SK-N-SH (cell line): ENCODE measurements around the gene SLC10A7. TPM values are rescaled to one million over a fixed set of nuclear protein-coding genes. Genes with fewer than 3 reads are reported as not detected.

Experiments used
- CTCF ChIA-PET: fragments of 300-600, 350-600 bp; formaldehyde crosslinking; extraction: SDS; loops from one replicate; lab custom pipeline; 2021; lab: Yijun Ruan, JAX
- POLR2A ChIA-PET: fragments of 350-600 bp; sonication (Branson Sonifier 250); formaldehyde crosslinking; extraction: SDS; loops from one replicate; lab custom pipeline; 2020; ENCODE audit warnings: antibody characterized with exemption, inconsistent platforms; lab: Yijun Ruan, JAX
- DNase-seq: peaks from one replicate; pipeline ENCODE4 v3.0.0; 2012
- H2AFZ ChIP-seq: fragments of 200-600 bp; sonication (generic); 2 replicates; pipeline ENCODE4 v1.8.1; 2016; ENCODE audit warnings: antibody characterized with exemption, mild to moderate bottlenecking, low read depth
- H3F3A ChIP-seq: fragments of 200-600 bp; sonication (generic); replicated peaks from 2 replicates; pipeline ENCODE3; 2016; ENCODE audit warnings: antibody characterized with exemption, mild to moderate bottlenecking; ENCODE audit not compliant: insufficient read depth
- H3K27ac ChIP-seq, 2 experiments: fragments of 200-500 bp in 1 of 2; fragments of 200-600 bp in 1 of 2; sonication (Bioruptor generic) in 1 of 2; sonication (generic), shearing (Covaris generic) in 1 of 2; 2 replicates each; pipeline versions ENCODE4 v1.5.1 to v1.6.1; 2014 to 2016; ENCODE audit warnings: low read depth in 2 of 2, inconsistent platforms in 1 of 2, low read length in 1 of 2, mild to moderate bottlenecking in 1 of 2, mixed read lengths in 1 of 2
- H3K27me3 ChIP-seq: fragments of 200-600 bp; sonication (generic), shearing (Covaris generic); 2 replicates; pipeline ENCODE4 v1.6.1; 2016; ENCODE audit warnings: mixed run types; ENCODE audit not compliant: insufficient read depth
- H3K36me3 ChIP-seq, 2 experiments: fragments of 200-500 bp in 1 of 2; fragments of 200-600 bp in 1 of 2; sonication (Bioruptor generic) in 1 of 2; sonication (generic) in 1 of 2; replicated peaks in 1 of 2; 2 replicates each; pipeline versions ENCODE3 to v1.5.1; 2014 to 2016; ENCODE audit warnings: low read length in 1 of 2, mild to moderate bottlenecking in 1 of 2; ENCODE audit not compliant: insufficient read depth in 2 of 2, control insufficient read depth in 1 of 2
- H3K4me1 ChIP-seq, 2 experiments: fragments of 200-500 bp in 1 of 2; fragments of 200-600 bp in 1 of 2; sonication (Bioruptor generic) in 1 of 2; sonication (generic), shearing (Covaris generic) in 1 of 2; 2 replicates each; pipeline versions ENCODE4 v1.5.1 to v1.6.1; 2014 to 2016; ENCODE audit warnings: low read depth in 1 of 2, low read length in 1 of 2, mixed run types in 1 of 2; ENCODE audit not compliant: insufficient read depth in 2 of 2, control insufficient read depth in 1 of 2
- H3K4me2 ChIP-seq: fragments of 200-600 bp; sonication (generic), shearing (Covaris generic); 2 replicates; pipeline ENCODE4 v1.6.1; 2017; ENCODE audit warnings: mixed run types
- H3K4me3 ChIP-seq, 2 experiments: fragments of 200-500 bp in 1 of 2; fragments of 200-600 bp in 1 of 2; sonication (Bioruptor generic) in 1 of 2; sonication (generic), shearing (Covaris generic) in 1 of 2; 2 replicates each; pipeline versions ENCODE4 v1.5.1 to v1.8.1; 2014 to 2016; ENCODE audit warnings: low read depth in 2 of 2, inconsistent platforms in 1 of 2, low read length in 1 of 2, mild to moderate bottlenecking in 1 of 2, mixed read lengths in 1 of 2, moderate library complexity in 1 of 2
- H3K79me2 ChIP-seq: fragments of 200-600 bp; sonication (generic); 2 replicates; pipeline ENCODE4 v1.8.1; 2017; ENCODE audit warnings: mild to moderate bottlenecking; ENCODE audit not compliant: insufficient read depth
- H3K9ac ChIP-seq: fragments of 200-600 bp; sonication (generic); 2 replicates; pipeline ENCODE4 v1.6.1; 2017; ENCODE audit warnings: mixed run types
- H3K9me2 ChIP-seq: fragments of 200-600 bp; sonication (generic); 2 replicates; pipeline ENCODE4 v1.6.1; 2017; ENCODE audit warnings: mixed run types
- H3K9me3 ChIP-seq: fragments of 200-600 bp; sonication (generic); 2 replicates; pipeline ENCODE4 v1.6.1; 2017; ENCODE audit warnings: mixed run types, mild to moderate bottlenecking, moderate library complexity
- H4K20me1 ChIP-seq: fragments of 200-600 bp; sonication (generic); 2 replicates; pipeline ENCODE4 v1.6.1; 2017; ENCODE audit warnings: mild to moderate bottlenecking, mixed run types; ENCODE audit not compliant: insufficient read depth
- CHD2 ChIP-seq: fragments of 150-350 bp; IDR thresholded peaks from 2 replicates; pipeline ENCODE4 v1.6.1; 2018; ENCODE audit warnings: low read length; ENCODE audit not compliant: partially characterized antibody
- EP300 ChIP-seq, 2 experiments: IDR thresholded peaks; 2 replicates each; pipeline versions ENCODE4 v1.4.0 to v1.6.1; 2012; ENCODE audit warnings: borderline replicate concordance in 1 of 2, low read depth in 1 of 2, low read length in 1 of 2
- EZH2phosphoT487 ChIP-seq: fragments of 200-600 bp; sonication (generic); IDR thresholded peaks from 2 replicates; pipeline ENCODE4 v1.6.1; 2017; ENCODE audit warnings: low read depth, mixed run types, mild to moderate bottlenecking, antibody characterized with exemption, moderate library complexity, borderline replicate concordance
- FOSL2 ChIP-seq: IDR thresholded peaks from 2 replicates; pipeline ENCODE4 v1.4.0; 2012; ENCODE audit warnings: low read depth, mild to moderate bottlenecking, moderate library complexity, borderline replicate concordance
- FOXJ3 ChIP-seq: sonication (generic); formaldehyde crosslinking; IDR thresholded peaks from 2 replicates; pipeline ENCODE4 v1.5.1; 2020; ENCODE audit warnings: mild to moderate bottlenecking, missing genetic modification reagents
- GATA2 ChIP-seq: sonication (generic); formaldehyde crosslinking; IDR thresholded peaks from 2 replicates; pipeline ENCODE4 v1.5.0; 2020; ENCODE audit warnings: mild to moderate bottlenecking, missing genetic modification reagents
- JUND ChIP-seq: IDR thresholded peaks from 2 replicates; pipeline ENCODE4 v1.4.0; 2012
- NFIC ChIP-seq: IDR thresholded peaks from 2 replicates; pipeline ENCODE4 v1.4.0; 2012; ENCODE audit warnings: borderline replicate concordance
- NRF1 ChIP-seq: IDR thresholded peaks from 2 replicates; pipeline ENCODE4 v1.6.1; 2012; ENCODE audit warnings: low read depth, mild to moderate bottlenecking, low read length
- POLR2AphosphoS5 ChIP-seq: IDR thresholded peaks from 2 replicates; pipeline ENCODE4 v1.6.1; 2012; ENCODE audit warnings: low read depth, low read length
- RAD21 ChIP-seq: IDR thresholded peaks from 2 replicates; pipeline ENCODE4 v1.6.1; 2012; ENCODE audit warnings: mild to moderate bottlenecking, low read length
- REST ChIP-seq: IDR thresholded peaks from 2 replicates; pipeline ENCODE4 v1.6.1; 2012; ENCODE audit warnings: mild to moderate bottlenecking, low read depth, low read length, moderate library complexity
- RFX5 ChIP-seq: IDR thresholded peaks from 2 replicates; pipeline ENCODE4 v1.6.1; 2012; ENCODE audit warnings: mild to moderate bottlenecking, improper control_type of control experiment, low read length
- RXRA ChIP-seq: IDR thresholded peaks from 2 replicates; pipeline ENCODE4 v1.4.0; 2012; ENCODE audit warnings: low read depth, mild to moderate bottlenecking, borderline replicate concordance
- TCF12 ChIP-seq: IDR thresholded peaks from 2 replicates; pipeline ENCODE4 v1.4.0; 2012
- TEAD4 ChIP-seq: IDR thresholded peaks from 2 replicates; pipeline ENCODE4 v1.4.0; 2012; ENCODE audit warnings: mild to moderate bottlenecking, borderline replicate concordance; ENCODE audit not compliant: insufficient read depth
- YY1 ChIP-seq: IDR thresholded peaks from 2 replicates; pipeline ENCODE4 v1.4.0; 2012; ENCODE audit warnings: low read depth, mild to moderate bottlenecking
- WGBS: methylation state at CpG from one replicate; pipeline ENCODE4 v1.1.6; 2017; ENCODE audit warnings: low lambda C conversion rate; 5-methylcytosine and 5-hydroxymethylcytosine counted together
- polyA plus RNA-seq, 3 experiments: library from polyadenylated mRNA; depleted of rRNA; stranded (reverse); fragments of >200 nt; gene quantifications; 2 replicates each; pipeline ENCODE4 v1.2.3, GENCODE V29; 2012
- TF ChIP-seq, protein P1 (sequence below): fragments of 200-600 bp; sonication (generic); IDR thresholded peaks from 2 replicates; pipeline ENCODE4 v1.6.1; 2017; ENCODE audit warnings: antibody characterized with exemption, mild to moderate bottlenecking, moderate library complexity

SLC10A7 gene
- polyA plus RNA-seq, 1 of the 3 experiments (the other 2 are of a cell fraction) = 3.3 TPM

- Histone ChIP-seq H3K79me2 (no peaks in the 10 kb centered on the region), H3K27ac (no peak overlapping the region), H3K27me3 (no peaks in the 10 kb centered on the region), H2AFZ (no peak overlapping the region), H4K20me1 (no peaks in the 10 kb centered on the region), H3K9me2 (no peaks in the 10 kb centered on the region), H3F3A (no peaks in the 10 kb centered on the region), H3K9ac (no peak overlapping the region), H3K4me1 (no peaks in the 10 kb centered on the region), H3K4me2 (no peak overlapping the region), H3K4me3 (no peak overlapping the region), H3K9me3 (no peaks in the 10 kb centered on the region), H3K36me3 (no peaks in the 10 kb centered on the region)
- WGBS = 89% methylated on average over 7 of the region's 9 CpGs
- ChIA-PET POLR2A (no interaction called here), CTCF (no interaction called here)
- TF ChIP-seq FOSL2 (no peak), NFIC (no peak), JUND (no peak), RAD21 (no peak), REST (no peak), GATA2 (CRISPR knock-in tag) (no peak), FOXJ3 (CRISPR knock-in tag) (no peak), TEAD4 (no peak), CHD2 (no peak), RFX5 (no peak), POLR2AphosphoS5 (no peak)
- DNase-seq = no peak
These were observed 309.0 kb downstream of the SLC10A7 start for GRCh38 chr4:146212781-146213180.

DNA sequence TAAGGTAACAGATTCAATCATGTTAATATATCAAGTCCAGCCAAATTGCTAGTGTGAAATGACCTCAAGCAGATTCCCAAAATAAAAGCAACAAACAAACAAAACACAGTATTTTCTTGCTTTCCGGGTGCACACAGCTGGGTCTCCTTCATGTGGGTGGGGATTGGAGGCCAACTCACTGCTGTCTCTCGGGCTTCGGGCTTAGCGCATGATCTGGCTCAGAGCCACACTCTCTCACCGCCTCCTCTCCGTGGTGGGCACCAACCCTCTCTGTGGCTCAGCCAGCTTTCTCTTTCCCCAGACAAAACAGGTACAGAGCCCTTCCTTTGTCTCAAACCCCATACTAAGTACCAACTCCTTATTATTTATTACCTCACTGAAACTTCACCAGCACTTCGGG, 310.3 kb downstream of the SLC10A7 start:
- Histone ChIP-seq H3K36me3 (no peaks in the 10 kb centered on the region), H3F3A (no peaks in the 10 kb centered on the region), H2AFZ (no peak overlapping the region), H3K4me2 (no peak overlapping the region), H3K79me2 (no peaks in the 10 kb centered on the region), H3K9me3 (no peaks in the 10 kb centered on the region), H3K27me3 (no peaks in the 10 kb centered on the region), H4K20me1 (no peaks in the 10 kb centered on the region), H3K4me1 (no peaks in the 10 kb centered on the region), H3K9ac (no peak overlapping the region), H3K27ac (no peak overlapping the region), H3K9me2 (no peaks in the 10 kb centered on the region), H3K4me3 (no peak overlapping the region)
- no peak for DNase-seq
- POLR2A ChIA-PET = no interaction called here
- CTCF ChIA-PET = no interaction called here
- 81% methylated on average over 7 of the region's 7 CpGs for WGBS
- TF ChIP-seq EZH2phosphoT487 = no peak
- no peak for TF ChIP-seq RAD21
- TF ChIP-seq, protein P1, sequence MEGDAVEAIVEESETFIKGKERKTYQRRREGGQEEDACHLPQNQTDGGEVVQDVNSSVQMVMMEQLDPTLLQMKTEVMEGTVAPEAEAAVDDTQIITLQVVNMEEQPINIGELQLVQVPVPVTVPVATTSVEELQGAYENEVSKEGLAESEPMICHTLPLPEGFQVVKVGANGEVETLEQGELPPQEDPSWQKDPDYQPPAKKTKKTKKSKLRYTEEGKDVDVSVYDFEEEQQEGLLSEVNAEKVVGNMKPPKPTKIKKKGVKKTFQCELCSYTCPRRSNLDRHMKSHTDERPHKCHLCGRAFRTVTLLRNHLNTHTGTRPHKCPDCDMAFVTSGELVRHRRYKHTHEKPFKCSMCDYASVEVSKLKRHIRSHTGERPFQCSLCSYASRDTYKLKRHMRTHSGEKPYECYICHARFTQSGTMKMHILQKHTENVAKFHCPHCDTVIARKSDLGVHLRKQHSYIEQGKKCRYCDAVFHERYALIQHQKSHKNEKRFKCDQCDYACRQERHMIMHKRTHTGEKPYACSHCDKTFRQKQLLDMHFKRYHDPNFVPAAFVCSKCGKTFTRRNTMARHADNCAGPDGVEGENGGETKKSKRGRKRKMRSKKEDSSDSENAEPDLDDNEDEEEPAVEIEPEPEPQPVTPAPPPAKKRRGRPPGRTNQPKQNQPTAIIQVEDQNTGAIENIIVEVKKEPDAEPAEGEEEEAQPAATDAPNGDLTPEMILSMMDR = no peak
- no peak for TF ChIP-seq REST
- TF ChIP-seq JUND = no peak
- no peak for TF ChIP-seq TCF12
- TF ChIP-seq NFIC = no peak
- no peak for TF ChIP-seq YY1
- no peak for TF ChIP-seq NRF1
- no peak for TF ChIP-seq EP300 (IDR thresholded peaks at IDR 0.05; ENCODE audit: borderline replicate concordance in 1 of 2, low read depth in 1 of 2, low read length in 1 of 2)
- TF ChIP-seq POLR2AphosphoS5 = no peak
- TF ChIP-seq RXRA = no peak
